Skeletal muscle tissue (tissue), 4 donors: ENCODE data around the gene SP3. TPM values are rescaled to one million over a fixed set of nuclear protein-coding genes. Genes with fewer than 3 reads are reported as not detected.

Source experiments
- H3K27ac ChIP-seq: one replicate; pipeline ENCODE4 v1.7.0; 2013; ENCODE audit warnings: mild to moderate bottlenecking, low read depth, low read length, inconsistent platforms
- H3K27me3 ChIP-seq, 3 donors: one replicate each; pipeline ENCODE4 v1.7.0; 2013; ENCODE audit warnings: low read length in 3 of 3; ENCODE audit not compliant: control insufficient read depth in 3 of 3, insufficient read depth in 3 of 3
- H3K36me3 ChIP-seq, 3 donors: one replicate each; pipeline ENCODE4 v1.7.0; 2013; ENCODE audit warnings: low read length in 3 of 3; ENCODE audit not compliant: control insufficient read depth in 3 of 3, insufficient read depth in 3 of 3
- H3K4me1 ChIP-seq, 3 donors: one replicate each; pipeline ENCODE4 v1.7.0; 2013; ENCODE audit warnings: low read length in 3 of 3, mild to moderate bottlenecking in 3 of 3; ENCODE audit not compliant: control insufficient read depth in 3 of 3, insufficient read depth in 3 of 3
- H3K4me3 ChIP-seq, 3 donors: one replicate each; pipeline ENCODE4 v1.7.0; 2013; ENCODE audit warnings: low read length in 3 of 3
- H3K9ac ChIP-seq, 3 donors: one replicate each; pipeline ENCODE4 v1.7.0; 2013; ENCODE audit warnings: low read length in 3 of 3, mild to moderate bottlenecking in 3 of 3, moderate library complexity in 2 of 3, low read depth in 1 of 3
- H3K9me3 ChIP-seq, 3 donors: one replicate each; pipeline ENCODE4 v1.7.0; 2013; ENCODE audit warnings: low read length in 3 of 3; ENCODE audit not compliant: control insufficient read depth in 3 of 3
- total RNA-seq: library from RNA; depleted of rRNA; stranded (reverse); fragments of >200 nt; gene quantifications from one replicate; pipeline ENCODE4 v1.2.3, GENCODE V29; 2014
- donor health status: Osteomylitis.

SP3 gene
- total RNA-seq: 90.3 TPM

- peak within 1 kb of the TSS; percentile 79 to 90 (median 86) for H3K4me3 ChIP-seq
- H3K9me3 ChIP-seq: no peaks in the 10 kb centered on the region
- H3K27me3 ChIP-seq: no peaks in the 10 kb centered on the region
- peaks cover 6 to 25% (median 17%) of the 10 kb centered on the region in 3 donors for H3K4me1 ChIP-seq
- peak within 1 kb of the TSS; percentile 92 to 97 (median 96) for H3K9ac ChIP-seq
- no peaks in the 10 kb centered on the region for H3K36me3 ChIP-seq
- H3K27ac ChIP-seq: peak within 1 kb of the TSS; percentile 99
Measured at GRCh38 chr2:173965372-173966025, at the start of gene SP3. Gene SP3, minus strand, starts transcription at chr2:173965373. Its CDS starts 202 bp downstream, at chr2:173965171.

DNA sequence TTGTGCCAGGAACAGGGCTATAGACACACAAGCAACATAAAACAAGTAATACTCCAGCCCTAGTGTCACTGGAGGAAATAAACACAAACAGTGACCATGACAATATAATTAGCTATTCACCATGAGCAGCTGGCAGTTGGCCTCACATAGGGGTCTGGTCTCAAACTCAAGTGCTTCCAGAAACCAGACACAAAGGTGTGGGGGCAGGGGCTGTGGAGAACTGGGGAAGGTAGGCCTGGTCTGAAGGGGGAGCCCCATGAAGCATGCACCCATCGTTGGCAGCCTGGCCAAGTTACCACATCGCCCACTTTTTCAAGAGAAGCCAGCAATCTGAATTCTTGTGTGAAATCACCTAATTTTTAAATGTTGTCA lies 49.5 kb upstream of the SP3 start:
- peak overlapping the region; percentile 34 for H3K27ac ChIP-seq

GRCh38 chr2:174014011-174014698 lies 49.0 kb upstream of the SP3 start:
- no peaks in the 10 kb centered on the region for H3K27me3 ChIP-seq
- no peaks in the 10 kb centered on the region for H3K36me3 ChIP-seq
- no peak overlapping the region for H3K4me3 ChIP-seq
- H3K4me1 ChIP-seq: peaks cover 0 to 11% (median 11%) of the 10 kb centered on the region in 3 donors
- H3K9me3 ChIP-seq: no peaks in the 10 kb centered on the region
- H3K27ac ChIP-seq: peak overlapping the region; percentile 91
- H3K9ac ChIP-seq: no peak overlapping the region

More for the DNA sequence above, 49.5 kb upstream of the SP3 start:
- Histone ChIP-seq H3K36me3 (no peaks in the 10 kb centered on the region), H3K9me3 (no peaks in the 10 kb centered on the region), H3K4me1 (peaks cover 0 to 11% (median 11%) of the 10 kb centered on the region in 3 donors), H3K27me3 (no peaks in the 10 kb centered on the region), H3K9ac (no peak overlapping the region), H3K4me3 (no peak overlapping the region)

- peak overlapping the region; percentile 62 to 64 (median 64) for H3K4me3 ChIP-seq
- peak overlapping the region; percentile 60 to 75 (median 72) for H3K9ac ChIP-seq
- peak overlapping the region; percentile 91 for H3K27ac ChIP-seq
- no peaks in the 10 kb centered on the region for H3K9me3 ChIP-seq
- no peaks in the 10 kb centered on the region for H3K27me3 ChIP-seq
- H3K4me1 ChIP-seq: peaks cover 0 to 11% (median 11%) of the 10 kb centered on the region in 3 donors
- no peaks in the 10 kb centered on the region for H3K36me3 ChIP-seq
Measured at GRCh38 chr2:174013315-174013751, 48.2 kb upstream of the SP3 start.

- H3K9me3 ChIP-seq: no peaks in the 10 kb centered on the region
- no peaks in the 10 kb centered on the region for H3K36me3 ChIP-seq
- H3K9ac ChIP-seq: peak overlapping the region; percentile 60 to 75 (median 72)
- H3K4me1 ChIP-seq: peaks cover 0 to 11% (median 11%) of the 10 kb centered on the region in 3 donors
- peak overlapping the region; percentile 62 to 64 (median 64) for H3K4me3 ChIP-seq
- H3K27ac ChIP-seq: peak overlapping the region; percentile 91
- H3K27me3 ChIP-seq: no peaks in the 10 kb centered on the region
Measured at GRCh38 chr2:174012347-174013314, 47.5 kb upstream of the SP3 start.

DNA sequence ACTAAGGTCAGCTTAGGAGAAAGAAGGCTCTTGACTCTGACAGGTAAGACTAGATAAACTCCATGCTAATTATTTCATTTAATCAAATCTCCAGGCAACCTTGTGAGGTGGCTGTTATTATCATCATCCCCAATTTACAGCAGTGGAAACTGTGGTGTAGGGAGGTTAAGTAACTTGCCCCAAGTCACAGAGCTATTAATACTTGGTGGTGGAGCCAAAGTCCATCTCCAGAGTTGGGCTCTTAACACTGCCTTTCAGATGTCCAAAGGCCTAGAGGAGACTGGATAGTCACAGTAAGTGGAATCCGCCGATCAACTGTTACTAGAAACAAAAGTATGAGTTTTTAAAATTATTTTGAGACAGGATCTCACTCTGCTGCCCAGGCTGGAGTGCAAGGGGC lies 46.6 kb upstream of the SP3 start:
- H3K4me1 ChIP-seq: peaks cover 0 to 11% (median 11%) of the 10 kb centered on the region in 3 donors
- H3K4me3 ChIP-seq: no peak overlapping the region
- no peak overlapping the region for H3K27ac ChIP-seq
- no peaks in the 10 kb centered on the region for H3K36me3 ChIP-seq
- no peaks in the 10 kb centered on the region for H3K27me3 ChIP-seq
- H3K9ac ChIP-seq: no peak overlapping the region
- H3K9me3 ChIP-seq: no peaks in the 10 kb centered on the region

DNA sequence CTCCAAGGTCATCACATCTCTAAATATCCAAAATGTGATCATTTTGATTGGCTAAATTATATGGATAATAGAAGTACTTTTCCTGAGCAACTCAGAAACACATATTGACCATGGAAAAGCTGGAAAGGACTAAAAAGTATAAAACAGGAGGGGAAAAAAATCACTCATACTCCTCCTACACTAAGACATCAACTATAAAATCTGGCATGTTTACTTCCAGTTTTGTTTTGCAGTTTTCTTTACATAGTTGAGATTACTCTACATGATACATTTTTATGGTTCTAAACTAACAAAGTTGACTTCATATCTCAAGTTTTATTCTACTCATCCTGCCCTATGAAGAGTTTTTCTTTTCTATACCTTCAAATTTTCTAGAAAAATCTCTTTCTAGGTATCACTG lies 46.0 kb upstream of the SP3 start:
- Histone ChIP-seq H3K4me3 (no peak overlapping the region), H3K27me3 (no peaks in the 10 kb centered on the region), H3K4me1 (peaks cover 0 to 11% (median 11%) of the 10 kb centered on the region in 3 donors), H3K27ac (no peak overlapping the region), H3K36me3 (no peaks in the 10 kb centered on the region), H3K9me3 (no peaks in the 10 kb centered on the region), H3K9ac (no peak overlapping the region)

DNA sequence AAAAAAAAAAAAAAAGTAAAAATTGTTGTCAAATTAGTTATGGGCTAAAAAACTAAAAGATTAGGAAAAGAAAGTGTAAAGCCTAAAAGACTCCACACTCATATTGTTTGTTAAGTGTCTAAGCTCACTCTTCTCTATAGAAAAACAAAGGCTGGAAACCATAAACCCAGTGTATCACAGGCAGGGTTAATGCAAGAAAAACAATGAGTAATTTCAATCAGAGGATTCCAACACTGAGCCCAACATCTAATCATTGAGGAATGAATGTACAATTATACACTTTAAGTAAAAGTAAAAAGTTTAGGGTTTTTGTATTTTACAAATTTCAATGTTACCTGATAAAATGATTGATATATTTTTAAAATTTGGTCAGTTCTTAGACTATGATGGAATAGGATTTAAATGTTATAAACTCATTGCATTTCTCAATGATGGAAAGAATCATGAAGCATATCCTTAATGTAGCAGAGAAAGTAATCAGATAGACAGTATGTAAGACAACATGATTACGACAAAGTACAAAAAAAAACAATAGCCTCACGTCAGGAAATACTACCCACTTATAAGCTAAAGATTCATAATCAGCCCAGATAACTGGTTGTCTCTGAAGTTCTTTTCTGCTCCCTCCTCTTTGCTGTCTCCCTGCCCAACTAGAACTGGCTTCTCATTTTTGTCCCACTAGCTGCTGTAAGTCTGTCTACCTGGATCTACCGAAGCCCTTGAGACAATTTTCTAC lies 44.5 kb upstream of the SP3 start:
- no peak overlapping the region for H3K4me3 ChIP-seq
- peaks cover 5 to 17% (median 16%) of the 10 kb centered on the region in 3 donors for H3K4me1 ChIP-seq
- H3K9ac ChIP-seq: no peak overlapping the region
- no peak overlapping the region for H3K27ac ChIP-seq
- no peaks in the 10 kb centered on the region for H3K27me3 ChIP-seq
- H3K9me3 ChIP-seq: no peaks in the 10 kb centered on the region
- H3K36me3 ChIP-seq: no peaks in the 10 kb centered on the region

DNA sequence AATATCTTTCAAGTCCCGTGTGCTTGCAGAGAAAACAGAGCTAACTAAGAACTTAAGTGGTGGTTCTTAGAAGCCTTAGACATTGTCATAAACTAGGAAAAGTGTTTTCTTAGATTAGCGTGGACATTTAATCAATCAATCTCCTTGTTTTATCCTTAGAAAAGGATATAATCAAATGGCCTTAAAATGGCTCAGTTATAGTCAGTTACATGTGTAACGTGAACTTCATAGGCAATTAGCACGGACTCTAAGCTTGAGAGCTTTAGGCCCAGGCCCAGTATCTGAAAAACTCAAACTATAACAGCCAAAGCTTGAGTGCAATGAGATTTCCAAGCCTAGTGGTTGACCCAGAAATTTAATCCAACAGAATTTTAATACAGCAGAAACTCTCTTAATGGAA lies 43.5 kb upstream of the SP3 start:
- H3K9ac ChIP-seq: no peak overlapping the region
- H3K27ac ChIP-seq: no peak overlapping the region
- no peaks in the 10 kb centered on the region for H3K27me3 ChIP-seq
- H3K4me1 ChIP-seq: peaks cover 9 to 22% (median 15%) of the 10 kb centered on the region in 3 donors
- H3K9me3 ChIP-seq: no peaks in the 10 kb centered on the region
- H3K36me3 ChIP-seq: no peaks in the 10 kb centered on the region
- H3K4me3 ChIP-seq: no peak overlapping the region
